Chondrocyte (in vitro differentiated cells): ENCODE measurements around the gene KLHL22. TPM values are rescaled to one million over a fixed set of nuclear protein-coding genes. Genes with fewer than 3 reads are reported as not detected.

ENCODE experiments used
- DNase-seq: peaks from one replicate; pipeline ENCODE4 v3.0.0; 2021; ENCODE audit warnings: mixed read lengths, low spot score
- H3K27ac Mint-ChIP-seq: one replicate; pipeline ENCODE4 v1.8.0; 2021; ENCODE audit warnings: mild to moderate bottlenecking, moderate library complexity, mixed read lengths; ENCODE audit not compliant: unreplicated experiment
- H3K27me3 Mint-ChIP-seq: 2 replicates; pipeline ENCODE4 v1.8.0; 2021; ENCODE audit warnings: low read depth, mixed read lengths
- H3K36me3 Mint-ChIP-seq: 2 replicates; pipeline ENCODE4 v1.8.0; 2021; ENCODE audit warnings: low read depth, mixed read lengths
- H3K4me1 Mint-ChIP-seq: 2 replicates; pipeline ENCODE4 v1.8.0; 2021; ENCODE audit warnings: low read depth, mild to moderate bottlenecking, mixed read lengths
- H3K4me3 Mint-ChIP-seq: one replicate; pipeline ENCODE4 v1.8.0; 2021; ENCODE audit warnings: mild to moderate bottlenecking, moderate library complexity, mixed read lengths; ENCODE audit not compliant: unreplicated experiment
- H3K9me3 Mint-ChIP-seq: 2 replicates; pipeline ENCODE4 v1.8.0; 2021; ENCODE audit warnings: low read depth, mixed read lengths
- total RNA-seq: library from RNA; stranded (reverse); gene quantifications from 3 replicates; pipeline ENCODE4 v1.2.1, GENCODE V29; 2021
- TF ChIP-seq, protein P1 (sequence below): fragments of 200-600 bp; sonication (generic); IDR thresholded peaks from 2 replicates; pipeline ENCODE4 v1.5.0; 2021; ENCODE audit warnings: antibody characterized with exemption, mild to moderate bottlenecking, moderate library complexity

The KLHL22 gene
- total RNA-seq, 1 donor from 2014 or later, result 37.3 TPM

DNA sequence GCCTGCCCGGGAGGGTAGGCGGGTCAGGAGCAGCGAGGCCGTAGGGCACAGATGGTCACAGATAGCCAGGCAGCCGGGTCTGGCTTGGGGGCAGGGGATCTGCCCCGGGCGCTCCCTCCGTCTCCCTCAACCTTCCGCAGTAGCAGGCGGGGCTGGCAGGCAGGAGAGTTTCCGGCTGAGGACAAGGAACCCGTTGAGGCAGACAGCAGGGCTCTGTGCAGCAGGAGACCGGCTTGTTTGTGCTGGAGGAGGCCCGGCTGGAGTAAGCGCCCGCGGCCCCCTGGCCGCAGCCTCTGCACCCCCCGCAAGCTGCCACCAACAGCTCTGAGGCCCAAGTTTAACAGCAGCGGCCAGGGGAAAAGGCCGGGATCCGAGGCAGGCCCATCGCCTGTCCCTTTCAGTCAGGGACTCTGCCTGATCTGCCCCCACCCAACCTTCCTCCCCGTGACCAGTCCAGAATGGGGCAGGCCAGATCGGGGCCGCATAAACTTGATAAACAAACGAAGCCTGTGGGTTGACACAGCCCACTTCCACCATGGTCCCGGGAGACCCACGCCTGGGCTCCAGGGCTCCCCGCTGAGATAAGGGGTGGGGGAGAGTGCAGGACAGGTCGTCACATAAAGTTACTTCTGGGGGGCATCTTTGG, 71.6 kb downstream of the KLHL22 start:
- no peak overlapping the region for H3K4me3 Mint-ChIP-seq
- peak; percentile 91 for DNase-seq
- H3K27ac Mint-ChIP-seq, result peak overlapping the region; percentile 17
- TF ChIP-seq, protein P1, sequence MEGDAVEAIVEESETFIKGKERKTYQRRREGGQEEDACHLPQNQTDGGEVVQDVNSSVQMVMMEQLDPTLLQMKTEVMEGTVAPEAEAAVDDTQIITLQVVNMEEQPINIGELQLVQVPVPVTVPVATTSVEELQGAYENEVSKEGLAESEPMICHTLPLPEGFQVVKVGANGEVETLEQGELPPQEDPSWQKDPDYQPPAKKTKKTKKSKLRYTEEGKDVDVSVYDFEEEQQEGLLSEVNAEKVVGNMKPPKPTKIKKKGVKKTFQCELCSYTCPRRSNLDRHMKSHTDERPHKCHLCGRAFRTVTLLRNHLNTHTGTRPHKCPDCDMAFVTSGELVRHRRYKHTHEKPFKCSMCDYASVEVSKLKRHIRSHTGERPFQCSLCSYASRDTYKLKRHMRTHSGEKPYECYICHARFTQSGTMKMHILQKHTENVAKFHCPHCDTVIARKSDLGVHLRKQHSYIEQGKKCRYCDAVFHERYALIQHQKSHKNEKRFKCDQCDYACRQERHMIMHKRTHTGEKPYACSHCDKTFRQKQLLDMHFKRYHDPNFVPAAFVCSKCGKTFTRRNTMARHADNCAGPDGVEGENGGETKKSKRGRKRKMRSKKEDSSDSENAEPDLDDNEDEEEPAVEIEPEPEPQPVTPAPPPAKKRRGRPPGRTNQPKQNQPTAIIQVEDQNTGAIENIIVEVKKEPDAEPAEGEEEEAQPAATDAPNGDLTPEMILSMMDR, result no peak
- peaks cover 17% of the 10 kb centered on the region for H3K4me1 Mint-ChIP-seq
- peaks cover 16% of the 10 kb centered on the region for H3K36me3 Mint-ChIP-seq
- no peaks in the 10 kb centered on the region for H3K27me3 Mint-ChIP-seq
- no peaks in the 10 kb centered on the region for H3K9me3 Mint-ChIP-seq

DNA sequence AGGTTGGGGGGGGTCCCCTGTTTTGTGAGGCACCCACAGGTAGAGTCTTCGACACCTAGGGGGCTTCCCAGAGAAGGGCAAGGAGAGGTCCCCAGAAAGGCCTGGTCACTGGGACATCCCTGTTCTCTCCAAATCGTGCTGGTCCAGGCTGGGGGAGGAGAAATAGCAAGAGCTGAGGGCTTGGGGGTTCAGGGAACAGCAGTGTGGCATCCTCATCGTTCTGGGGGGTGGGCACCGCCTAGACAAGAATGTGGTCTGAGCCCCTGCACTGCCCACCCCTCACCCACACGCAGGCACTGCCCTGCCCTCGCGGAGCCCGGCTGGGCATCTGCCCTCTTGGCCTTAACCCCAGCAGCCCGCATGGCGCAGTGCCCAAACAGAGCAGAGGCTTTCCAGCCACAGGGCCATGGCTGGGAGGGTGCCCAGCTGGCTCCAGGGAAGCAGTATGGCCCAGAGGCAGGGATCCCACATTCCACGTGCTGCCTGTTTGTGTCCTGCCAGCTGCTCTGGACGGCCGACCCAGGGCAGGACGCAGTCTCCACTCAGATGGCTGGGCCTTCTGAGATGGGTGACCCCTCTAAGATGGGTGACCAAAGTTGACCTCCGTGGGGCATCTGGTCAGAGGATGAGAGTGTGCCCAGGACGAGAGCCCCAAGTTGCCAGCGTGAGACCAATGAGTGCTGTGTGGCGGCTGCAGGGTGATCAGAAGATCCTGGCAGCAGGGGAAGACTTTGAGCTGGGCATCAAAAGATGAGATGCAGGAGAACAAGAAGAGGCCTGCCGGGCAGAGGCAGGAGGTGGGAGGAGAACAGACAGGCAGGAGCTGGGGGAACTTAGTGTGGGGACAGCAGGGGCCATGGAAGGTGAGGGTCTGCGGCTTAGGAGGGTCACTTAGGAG, 72.3 kb downstream of the KLHL22 start:
- TF ChIP-seq, protein P1, result no peak
- Mint-ChIP-seq H3K36me3 (peaks cover 14% of the 10 kb centered on the region), H3K9me3 (no peaks in the 10 kb centered on the region), H3K27ac (peak overlapping the region; percentile 83), H3K4me1 (peaks cover 19% of the 10 kb centered on the region), H3K4me3 (no peak overlapping the region), H3K27me3 (no peaks in the 10 kb centered on the region)
- DNase-seq, result peak; percentile 82

DNA sequence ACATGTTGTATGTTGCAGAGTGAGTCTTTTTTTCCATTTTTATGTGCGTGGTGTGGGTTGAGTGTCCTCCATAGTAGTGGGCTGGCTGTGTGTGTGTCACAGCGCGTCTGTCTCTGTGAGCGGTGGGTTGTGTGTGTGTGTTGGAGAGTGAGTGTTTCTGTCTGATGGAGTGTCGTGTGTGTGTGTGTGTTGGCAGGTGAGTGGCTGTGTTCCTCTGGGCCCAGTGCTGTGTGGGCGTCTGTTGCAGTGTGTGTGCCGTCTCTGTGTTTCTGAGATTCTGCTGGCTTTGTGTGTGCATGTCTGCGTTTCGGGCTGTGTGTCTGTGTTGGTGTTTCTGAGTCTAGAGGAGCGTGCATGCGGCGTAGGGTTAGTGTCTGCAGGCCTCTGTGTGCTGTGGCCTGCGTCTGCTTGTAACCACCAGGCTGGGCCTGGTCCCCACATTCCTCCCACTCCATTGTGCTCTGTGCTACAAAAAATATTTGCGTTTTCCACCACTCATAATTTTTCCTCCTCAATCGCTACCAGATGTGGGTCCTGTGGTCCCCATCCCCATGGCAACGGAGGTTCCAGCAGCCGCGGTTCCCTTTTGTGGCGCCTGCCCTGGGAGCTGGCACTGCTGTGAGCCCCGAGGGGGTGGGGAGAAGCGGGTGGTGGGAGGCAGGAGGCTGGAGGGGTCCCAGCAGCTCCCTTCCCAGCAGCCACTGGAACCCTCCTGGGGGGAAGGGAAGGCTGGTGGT, 73.2 kb downstream of the KLHL22 start:
- TF ChIP-seq, protein P1, result no peak

DNA sequence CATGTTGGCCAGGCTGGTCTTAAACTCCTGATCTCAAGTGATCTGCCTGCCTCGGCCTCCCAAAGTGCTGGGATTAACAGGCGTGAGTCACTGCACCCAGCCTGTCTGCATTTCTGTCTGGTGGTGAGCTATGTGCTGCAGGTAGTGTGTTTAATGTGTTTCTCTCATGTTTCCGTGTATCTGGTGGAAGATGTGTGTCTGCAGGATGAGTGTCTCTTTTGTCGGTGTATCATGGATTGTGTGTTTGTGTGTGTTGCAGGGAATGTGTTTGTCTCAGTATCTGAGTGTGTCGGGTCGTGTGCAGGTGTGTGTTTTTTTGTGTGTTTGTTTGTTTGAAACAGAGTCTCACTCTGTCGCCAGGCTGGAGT, 74.1 kb downstream of the KLHL22 start:
- H3K4me3 Mint-ChIP-seq, result no peak overlapping the region
- no peaks in the 10 kb centered on the region for H3K27me3 Mint-ChIP-seq
- H3K9me3 Mint-ChIP-seq, result no peaks in the 10 kb centered on the region
- TF ChIP-seq, protein P1, result no peak
- H3K27ac Mint-ChIP-seq, result no peak overlapping the region
- peaks cover 7% of the 10 kb centered on the region for H3K36me3 Mint-ChIP-seq
- H3K4me1 Mint-ChIP-seq, result peaks cover 20% of the 10 kb centered on the region
- peak; percentile 22 for DNase-seq

More for the DNA sequence above, 73.2 kb downstream of the KLHL22 start:
- no peaks in the 10 kb centered on the region for H3K27me3 Mint-ChIP-seq
- no peak overlapping the region for H3K4me3 Mint-ChIP-seq
- H3K9me3 Mint-ChIP-seq, result no peaks in the 10 kb centered on the region
- H3K4me1 Mint-ChIP-seq, result peaks cover 20% of the 10 kb centered on the region
- H3K27ac Mint-ChIP-seq, result peak overlapping the region; percentile 65
- H3K36me3 Mint-ChIP-seq, result peaks cover 12% of the 10 kb centered on the region
- DNase-seq, result peak; percentile 88
